Lung (tissue), 12 donors: ENCODE measurements around the gene VWA3A. TPM values are rescaled to one million over a fixed set of nuclear protein-coding genes. Genes with fewer than 3 reads are reported as not detected.
A peak's percentile ranks its signal among the peaks of the same experiment; 100 is the strongest.

ENCODE experiments used
- ATAC-seq: fragments of 200-7000 bp; cut with Tn5 transposase; one replicate; pipeline ENCODE4 v1.9.1; 2020; ENCODE audit warnings: moderate number of reproducible peaks; ENCODE audit not compliant: insufficient read depth, low FRiP score
- DNase-seq, 3 donors: peaks; one replicate each; pipeline ENCODE4 v3.0.0-alpha.2; 2013 to 2017
- H3K27ac ChIP-seq, 2 donors: one replicate each; pipeline ENCODE4 v1.5.1; 2013; ENCODE audit warnings: mild to moderate bottlenecking in 2 of 2, moderate library complexity in 2 of 2, control low read depth in 1 of 2, inconsistent platforms in 1 of 2, low read depth in 1 of 2, low read length in 1 of 2
- H3K27me3 ChIP-seq, 3 donors: one replicate each; pipeline ENCODE4 v1.5.1; 2013; ENCODE audit warnings: low read length in 2 of 3; ENCODE audit not compliant: control insufficient read depth in 3 of 3, insufficient read depth in 3 of 3
- H3K36me3 ChIP-seq, 4 donors: one replicate each; pipeline ENCODE4 v1.5.1; 2013; ENCODE audit warnings: low read length in 4 of 4, mild to moderate bottlenecking in 1 of 4, moderate library complexity in 1 of 4; ENCODE audit not compliant: control insufficient read depth in 4 of 4, insufficient read depth in 4 of 4
- H3K4me1 ChIP-seq, 5 donors: one replicate each; pipeline ENCODE4 v1.5.1; 2013; ENCODE audit warnings: low read length in 5 of 5, mild to moderate bottlenecking in 2 of 5, moderate library complexity in 1 of 5; ENCODE audit not compliant: control insufficient read depth in 5 of 5, insufficient read depth in 5 of 5
- H3K4me3 ChIP-seq: one replicate; pipeline ENCODE4 v1.5.1; 2013; ENCODE audit warnings: mild to moderate bottlenecking, control low read depth, moderate library complexity
- H3K9ac ChIP-seq, 2 donors: one replicate each; pipeline ENCODE4 v1.5.1; 2013; ENCODE audit warnings: low read length in 2 of 2, control low read depth in 1 of 2; ENCODE audit not compliant: insufficient read depth in 1 of 2
- H3K9me3 ChIP-seq, 4 donors: one replicate each; pipeline ENCODE4 v1.5.1; 2013; ENCODE audit warnings: low read length in 3 of 4, mild to moderate bottlenecking in 1 of 4, moderate library complexity in 1 of 4; ENCODE audit not compliant: control insufficient read depth in 4 of 4, insufficient read depth in 3 of 4
- whole genome bisulfite sequencing, 2 donors: extraction: QIAGEN DNeasy Blood & Tissue Kit; methylation state at CpG; one replicate each; pipeline ENCODE4 v1.1.7; 2013; 5-methylcytosine and 5-hydroxymethylcytosine counted together
- polyA plus RNA-seq, 2 donors: library from polyadenylated mRNA; stranded (reverse); fragments of 200-250 nt; gene quantifications; one replicate each; pipeline ENCODE4 v1.2.1, GENCODE V29; 2013
- total RNA-seq, 2 donors: library from RNA; depleted of rRNA in 1 of 2; stranded (reverse); fragments of >200 nt in 1 of 2; gene quantifications; one replicate each; pipeline ENCODE4 v1.2.1, GENCODE V29; 2014 to 2021
- TF ChIP-seq, protein P1 (sequence below): IDR thresholded peaks from 2 replicates; pipeline ENCODE4 v1.5.1; 2012; ENCODE audit warnings: mild to moderate bottlenecking; ENCODE audit errors: control extremely low read depth, extremely low read depth
- donor health status: control.
- donor health status: control.
- donor health status: Bipolar disorder and iron deficiency.
- donor health status: healthy.
- donor health status: DM: yes; HTN: yes; CAD: no.

The VWA3A gene
- total and polyA plus RNA-seq, 4 donors = 2.4 to 15.1 (median 8.7) TPM

DNA sequence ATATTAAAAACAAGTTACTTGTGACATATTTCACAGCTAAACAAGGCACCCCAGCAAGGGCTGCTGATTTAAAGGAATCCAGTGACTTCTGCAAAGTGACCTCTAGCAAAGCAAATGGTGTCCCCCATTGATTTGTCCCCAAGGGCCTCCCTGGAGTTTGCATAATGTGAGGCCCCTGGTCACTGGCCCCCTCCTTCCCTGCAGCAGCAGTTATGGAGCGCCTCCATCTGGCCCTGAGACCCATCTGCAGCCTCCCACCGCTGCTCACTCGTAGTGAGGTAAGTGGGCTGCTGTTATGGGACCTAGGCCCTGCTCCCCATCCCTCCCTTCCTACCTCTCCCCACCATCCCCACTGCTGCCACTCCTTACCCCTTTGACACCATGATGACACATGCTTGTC, 94.2 kb downstream of the VWA3A start:
- H3K27me3 ChIP-seq = no peaks in the 10 kb centered on the region
- no peaks in the 10 kb centered on the region for H3K36me3 ChIP-seq
- ATAC-seq = no peak
- H3K27ac ChIP-seq = no peak overlapping the region
- H3K9ac ChIP-seq = no peak overlapping the region
- TF ChIP-seq, protein P1, sequence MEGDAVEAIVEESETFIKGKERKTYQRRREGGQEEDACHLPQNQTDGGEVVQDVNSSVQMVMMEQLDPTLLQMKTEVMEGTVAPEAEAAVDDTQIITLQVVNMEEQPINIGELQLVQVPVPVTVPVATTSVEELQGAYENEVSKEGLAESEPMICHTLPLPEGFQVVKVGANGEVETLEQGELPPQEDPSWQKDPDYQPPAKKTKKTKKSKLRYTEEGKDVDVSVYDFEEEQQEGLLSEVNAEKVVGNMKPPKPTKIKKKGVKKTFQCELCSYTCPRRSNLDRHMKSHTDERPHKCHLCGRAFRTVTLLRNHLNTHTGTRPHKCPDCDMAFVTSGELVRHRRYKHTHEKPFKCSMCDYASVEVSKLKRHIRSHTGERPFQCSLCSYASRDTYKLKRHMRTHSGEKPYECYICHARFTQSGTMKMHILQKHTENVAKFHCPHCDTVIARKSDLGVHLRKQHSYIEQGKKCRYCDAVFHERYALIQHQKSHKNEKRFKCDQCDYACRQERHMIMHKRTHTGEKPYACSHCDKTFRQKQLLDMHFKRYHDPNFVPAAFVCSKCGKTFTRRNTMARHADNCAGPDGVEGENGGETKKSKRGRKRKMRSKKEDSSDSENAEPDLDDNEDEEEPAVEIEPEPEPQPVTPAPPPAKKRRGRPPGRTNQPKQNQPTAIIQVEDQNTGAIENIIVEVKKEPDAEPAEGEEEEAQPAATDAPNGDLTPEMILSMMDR = no peak
- DNase-seq = no peak
- H3K9me3 ChIP-seq = no peaks in the 10 kb centered on the region
- 83 to 90% methylated on average over 3 of the region's 3 CpGs for WGBS, 2 donors
- peaks cover 0 to 14% (median 6%) of the 10 kb centered on the region in 5 donors for H3K4me1 ChIP-seq
- no peak overlapping the region for H3K4me3 ChIP-seq

DNA sequence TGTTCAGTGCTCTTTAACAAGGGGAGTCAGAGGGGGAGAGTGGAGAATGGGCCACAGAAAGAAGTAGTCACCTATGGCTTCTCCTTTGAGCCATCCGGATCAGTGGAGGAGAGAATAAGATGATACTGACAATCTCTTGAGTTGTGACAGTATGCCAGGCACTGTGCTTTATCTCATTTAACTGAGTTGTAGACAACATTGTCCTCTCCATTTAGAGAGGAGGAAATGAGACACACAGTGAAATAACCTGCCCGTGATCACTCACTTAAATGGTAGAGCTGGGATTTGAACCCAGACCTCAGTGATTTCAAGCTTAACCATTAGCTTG, 95.9 kb downstream of the VWA3A start:
- TF ChIP-seq, protein P1 = no peak
- Histone ChIP-seq H3K9me3 (no peaks in the 10 kb centered on the region), H3K27ac (peak overlapping the region in 1 of 2 donors; percentile 10), H3K27me3 (no peaks in the 10 kb centered on the region), H3K36me3 (no peaks in the 10 kb centered on the region), H3K9ac (no peak overlapping the region), H3K4me1 (peaks cover 0 to 27% (median 7%) of the 10 kb centered on the region in 5 donors), H3K4me3 (no peak overlapping the region)
- DNase-seq (no peak), ATAC-seq (no peak)
- 64 to 79% methylated on average over 2 of the region's 2 CpGs for WGBS, 2 donors

DNA sequence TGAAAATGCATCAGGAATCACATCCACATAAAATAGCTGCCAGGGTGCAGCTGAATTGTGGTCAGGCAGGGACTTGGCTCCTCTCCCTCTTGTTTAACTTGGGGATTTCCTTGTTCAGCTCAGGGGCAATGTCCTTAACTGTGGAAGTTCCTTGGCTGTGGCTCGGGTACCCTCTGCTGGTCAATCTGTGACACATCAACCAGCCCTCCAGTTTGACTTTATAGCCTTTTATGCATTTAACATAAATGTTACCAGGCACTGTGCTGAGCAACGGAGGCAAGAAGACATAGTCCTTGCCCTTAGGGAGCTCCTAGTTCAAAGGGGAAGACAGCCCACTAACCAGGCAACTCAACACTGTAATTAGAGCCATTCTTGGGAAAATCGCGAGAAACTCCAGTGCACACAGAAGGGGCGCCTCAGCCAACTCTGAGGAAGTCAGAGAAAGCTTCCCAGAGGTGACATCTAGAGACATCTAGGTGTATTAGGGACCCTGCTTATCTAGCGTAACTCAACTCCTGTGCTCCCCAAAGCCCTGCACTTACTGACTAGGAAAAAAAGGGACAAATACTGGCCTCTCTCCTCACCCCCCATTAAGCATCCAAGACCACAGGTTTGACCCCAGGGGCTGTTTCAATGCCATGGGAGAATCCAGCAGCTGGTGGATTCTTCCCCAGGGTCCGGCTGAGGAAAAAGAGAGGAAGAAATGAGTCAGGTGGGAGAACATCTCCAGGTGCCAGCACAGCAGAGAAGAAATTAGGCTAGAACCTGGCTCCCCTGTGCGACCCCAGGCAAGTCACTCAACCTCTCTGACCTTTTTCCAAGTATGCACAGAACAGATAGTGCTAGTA, 96.5 kb downstream of the VWA3A start:
- WGBS, 2 donors = 24 to 29% methylated on average over 8 of the region's 8 CpGs
- Histone ChIP-seq H3K4me3 (no peak overlapping the region), H3K9ac (no peak overlapping the region), H3K27me3 (no peaks in the 10 kb centered on the region), H3K9me3 (no peaks in the 10 kb centered on the region), H3K27ac (peak overlapping the region; percentile 26 to 93), H3K36me3 (no peaks in the 10 kb centered on the region), H3K4me1 (peaks cover 0 to 27% (median 7%) of the 10 kb centered on the region in 5 donors)
- TF ChIP-seq, protein P1 = peak; percentile 89
- ATAC-seq = no peak
- peak; percentile 86 to 95 (median 91) for DNase-seq
